ENCODE data around the gene TNRC6C.

DNA sequence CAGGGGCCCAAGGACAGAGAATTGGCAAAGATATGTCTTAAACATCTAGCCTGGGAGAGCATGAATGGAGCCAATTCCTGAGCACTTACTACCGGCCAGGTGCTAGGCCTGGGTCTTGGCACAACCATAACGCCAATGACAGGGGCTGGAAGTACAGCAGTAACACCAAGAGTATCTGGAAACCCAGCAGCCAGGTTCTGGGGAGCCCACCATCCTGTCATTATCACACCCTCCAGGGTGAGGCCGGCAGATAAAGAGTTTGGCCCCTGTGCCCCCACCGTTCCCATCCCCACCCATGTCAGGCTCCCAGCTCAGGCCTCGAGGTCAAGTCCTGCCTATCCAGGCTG, 171.6 kb downstream of the TNRC6C start:
- TF ChIP-seq, protein P1, sequence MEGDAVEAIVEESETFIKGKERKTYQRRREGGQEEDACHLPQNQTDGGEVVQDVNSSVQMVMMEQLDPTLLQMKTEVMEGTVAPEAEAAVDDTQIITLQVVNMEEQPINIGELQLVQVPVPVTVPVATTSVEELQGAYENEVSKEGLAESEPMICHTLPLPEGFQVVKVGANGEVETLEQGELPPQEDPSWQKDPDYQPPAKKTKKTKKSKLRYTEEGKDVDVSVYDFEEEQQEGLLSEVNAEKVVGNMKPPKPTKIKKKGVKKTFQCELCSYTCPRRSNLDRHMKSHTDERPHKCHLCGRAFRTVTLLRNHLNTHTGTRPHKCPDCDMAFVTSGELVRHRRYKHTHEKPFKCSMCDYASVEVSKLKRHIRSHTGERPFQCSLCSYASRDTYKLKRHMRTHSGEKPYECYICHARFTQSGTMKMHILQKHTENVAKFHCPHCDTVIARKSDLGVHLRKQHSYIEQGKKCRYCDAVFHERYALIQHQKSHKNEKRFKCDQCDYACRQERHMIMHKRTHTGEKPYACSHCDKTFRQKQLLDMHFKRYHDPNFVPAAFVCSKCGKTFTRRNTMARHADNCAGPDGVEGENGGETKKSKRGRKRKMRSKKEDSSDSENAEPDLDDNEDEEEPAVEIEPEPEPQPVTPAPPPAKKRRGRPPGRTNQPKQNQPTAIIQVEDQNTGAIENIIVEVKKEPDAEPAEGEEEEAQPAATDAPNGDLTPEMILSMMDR (tag by site-specific recombination; IDR thresholded peaks at IDR 0.05), result no peak
- TF ChIP-seq GLIS2 (tag by site-specific recombination; IDR thresholded peaks at IDR 0.05), result no peak
- no peak for TF ChIP-seq ZNF24 (tag by site-specific recombination; IDR thresholded peaks at IDR 0.05)
- no peak for TF ChIP-seq SP7 (tag by site-specific recombination; IDR thresholded peaks at IDR 0.05)
- TF ChIP-seq ZNF239 (tag by site-specific recombination; IDR thresholded peaks at IDR 0.05), result no peak
- no peak for TF ChIP-seq ZNF184 (tag by site-specific recombination; IDR thresholded peaks at IDR 0.05)
- no peak for TF ChIP-seq ZNF624 (tag by site-specific recombination; IDR thresholded peaks at IDR 0.05)
- TF ChIP-seq ZNF350 (tag by site-specific recombination; IDR thresholded peaks at IDR 0.05), result no peak
- no peak for TF ChIP-seq ZNF416 (tag by site-specific recombination; IDR thresholded peaks at IDR 0.05)

All from HEK293 (cell line).